Transverse colon (tissue), 4 donors: ENCODE measurements around the gene CNPY2.

Source experiments
- CTCF ChIP-seq, 5 experiments: fragments of 200-600 bp in 3 of 5; fragments of 450-650 bp in 2 of 5; sonication (generic) in 3 of 5; IDR thresholded peaks; 1 replicate in 2 of 5; 2 replicates in 3 of 5; pipeline ENCODE4 v1.5.1; 2016 to 2017; ENCODE audit warnings: antibody characterized with exemption in 5 of 5, inconsistent platforms in 3 of 5, mild to moderate bottlenecking in 2 of 5, moderate library complexity in 1 of 5
- EP300 ChIP-seq: sonication (generic); formaldehyde crosslinking; IDR thresholded peaks from one replicate; pipeline ENCODE4 v1.6.1; 2017; ENCODE audit warnings: antibody characterized with exemption, low read depth
- POLR2A ChIP-seq: fragments of 450-650 bp; IDR thresholded peaks from one replicate; pipeline ENCODE4 v1.6.1; 2016; ENCODE audit warnings: antibody characterized with exemption, mild to moderate bottlenecking, moderate library complexity
- POLR2AphosphoS5 ChIP-seq, 3 donors: sonication (generic); formaldehyde crosslinking; IDR thresholded peaks; one replicate each; pipeline ENCODE4 v1.6.1; 2016; ENCODE audit warnings: antibody characterized with exemption in 3 of 3

- TF ChIP-seq POLR2AphosphoS5 (IDR thresholded peaks at IDR 0.05) (no peak), CTCF (IDR thresholded peaks at IDR 0.05) (no peak), POLR2A (no peak), EP300 (no peak)
These were observed 34.9 kb upstream of the CNPY2 start for GRCh38 chr12:56350662-56351061.
